ENCODE data around the gene ACCSL. TPM values are rescaled to one million over a fixed set of nuclear protein-coding genes. Genes with fewer than 3 reads are reported as not detected.

Gene ACCSL
- total RNA-seq, 2 experiments from 2014 or later = not detected

- H3K27ac Mint-ChIP-seq = no peak overlapping the region
- CTCF ChIA-PET = interaction anchor here (1.2 to 1.7 kb wide), 3 partner anchors 9 to 426 kb away, joined by 3 to 4 read pairs (median 3); no protein-coding TSS in a partner anchor
These were observed 50.0 kb downstream of the ACCSL start for GRCh38 chr11:44097821-44098220.

GRCh38 chr11:44101098-44101497 lies 53.3 kb downstream of the ACCSL start:
- no peak for ATAC-seq
- CTCF ChIA-PET = interaction anchor here (1.1 to 1.3 kb wide), 2 partner anchors 19 to 21 kb away, joined by 3 read pairs; no protein-coding TSS in a partner anchor
- H3K4me3 Mint-ChIP-seq = no peak overlapping the region
- no peak overlapping the region for H3K27ac Mint-ChIP-seq
- peaks cover 3% of the 10 kb centered on the region for H3K36me3 Mint-ChIP-seq
- peaks cover 20% of the 10 kb centered on the region for H3K4me1 Mint-ChIP-seq
- no peaks in the 10 kb centered on the region for H3K9me3 Mint-ChIP-seq (ENCODE audit: low read depth)
- H3K27me3 Mint-ChIP-seq = no peaks in the 10 kb centered on the region
- no peak for DNase-seq

More at GRCh38 chr11:44097821-44098220, 50.0 kb downstream of the ACCSL start:
- DNase-seq = no peak
- Mint-ChIP-seq H3K36me3 (peaks cover 3% of the 10 kb centered on the region), H3K4me3 (no peak overlapping the region), H3K4me1 (peaks cover 25% of the 10 kb centered on the region), H3K27me3 (peaks cover 4% of the 10 kb centered on the region), H3K9me3 (ENCODE audit: low read depth) (no peaks in the 10 kb centered on the region)
- no peak for ATAC-seq

- peaks cover 9% of the 10 kb centered on the region for H3K4me1 Mint-ChIP-seq
- CTCF ChIA-PET = interaction anchor here (1.1 to 6.4 kb wide), 4 partner anchors 11 to 452 kb away, joined by 3 to 88 read pairs (median 4); partner anchors contain the start of gene EXT2
- no peak overlapping the region for H3K4me3 Mint-ChIP-seq
- no peaks in the 10 kb centered on the region for H3K27me3 Mint-ChIP-seq
- no peaks in the 10 kb centered on the region for H3K36me3 Mint-ChIP-seq
- no peak overlapping the region for H3K27ac Mint-ChIP-seq
- DNase-seq = no peak
- no peak for ATAC-seq
- no peaks in the 10 kb centered on the region for H3K9me3 Mint-ChIP-seq (ENCODE audit: low read depth)
These were observed 56.9 kb downstream of the ACCSL start for GRCh38 chr11:44104481-44105294.

GRCh38 chr11:44108260-44108659 lies 60.5 kb downstream of the ACCSL start:
- peaks cover 5% of the 10 kb centered on the region for H3K36me3 Mint-ChIP-seq
- H3K27me3 Mint-ChIP-seq = no peaks in the 10 kb centered on the region
- CTCF ChIA-PET = interaction anchor here (6.4 kb wide), 1 partner anchor 15 kb away, joined by 88 read pairs; the partner anchor contains the start of gene EXT2
- no peak for ATAC-seq
- peaks cover 14% of the 10 kb centered on the region for H3K4me1 Mint-ChIP-seq
- DNase-seq = no peak
- no peak overlapping the region for H3K27ac Mint-ChIP-seq
- no peaks in the 10 kb centered on the region for H3K9me3 Mint-ChIP-seq (ENCODE audit: low read depth)
- no peak overlapping the region for H3K4me3 Mint-ChIP-seq

Other genes with a start within 250 kb of the ACCSL start
- 10 to 100 TPM; 32.5 to 35.4 TPM for gene ALKBH3, start 167.2 kb upstream of the ACCSL start, total RNA-seq
- gene C11orf96, start 105.3 kb upstream of the ACCSL start, total RNA-seq = under 1 TPM; 0.19 to 0.79 TPM
- 1 to 10 TPM; 4.9 to 7.7 TPM for gene ACCS, start 18.3 kb downstream of the ACCSL start, total RNA-seq
- gene EXT2, start 47.7 kb downstream of the ACCSL start, total RNA-seq = 10 to 100 TPM; 21.5 to 26.1 TPM

Data from activated CD8-positive, alpha-beta memory T cell treated with anti-CD3 and anti-CD28 coated beads, Interleukin-2, amount 10 ng/mL, durations not matched to agents 7 days and 5 days (primary cell).